Fibroblast of mammary gland (primary cell): ENCODE data around the gene ENTPD6.

ENCODE experiments used
- DNase-seq: peaks from one replicate; pipeline ENCODE4 v3.0.0-alpha.2; 2010; ENCODE audit warnings: low read depth
- H3K4me3 ChIP-seq: 2 replicates; pipeline ENCODE4 v1.5.1; 2011; ENCODE audit warnings: low read depth, mild to moderate bottlenecking, low read length, moderate library complexity; ENCODE audit not compliant: control insufficient read depth
- TF ChIP-seq, protein P1 (sequence below): conservative IDR thresholded peaks from 2 replicates; pipeline ENCODE4 v1.5.1; 2011; ENCODE audit warnings: low read depth, low read length, inconsistent platforms; ENCODE audit not compliant: control insufficient read depth, insufficient read depth

ENTPD6 gene

DNA sequence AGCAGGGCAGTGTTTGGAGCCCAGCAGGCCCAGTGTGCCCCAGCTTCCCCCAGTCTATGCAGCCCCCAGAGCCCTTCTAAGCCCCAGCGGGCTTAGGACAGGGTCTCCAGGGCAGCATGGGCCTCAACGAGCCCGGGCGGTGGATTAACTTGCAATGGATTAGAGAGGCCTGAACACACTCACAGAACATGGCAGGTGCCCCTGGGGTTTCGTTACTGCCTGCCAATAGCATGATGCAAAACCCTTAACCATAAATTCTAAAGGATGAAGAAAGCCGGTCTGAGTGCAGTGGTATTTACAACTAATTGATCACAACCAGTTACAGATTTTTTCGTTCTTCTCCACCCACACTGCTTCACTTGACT lies 18.9 kb downstream of the ENTPD6 start:
- TF ChIP-seq, protein P1, sequence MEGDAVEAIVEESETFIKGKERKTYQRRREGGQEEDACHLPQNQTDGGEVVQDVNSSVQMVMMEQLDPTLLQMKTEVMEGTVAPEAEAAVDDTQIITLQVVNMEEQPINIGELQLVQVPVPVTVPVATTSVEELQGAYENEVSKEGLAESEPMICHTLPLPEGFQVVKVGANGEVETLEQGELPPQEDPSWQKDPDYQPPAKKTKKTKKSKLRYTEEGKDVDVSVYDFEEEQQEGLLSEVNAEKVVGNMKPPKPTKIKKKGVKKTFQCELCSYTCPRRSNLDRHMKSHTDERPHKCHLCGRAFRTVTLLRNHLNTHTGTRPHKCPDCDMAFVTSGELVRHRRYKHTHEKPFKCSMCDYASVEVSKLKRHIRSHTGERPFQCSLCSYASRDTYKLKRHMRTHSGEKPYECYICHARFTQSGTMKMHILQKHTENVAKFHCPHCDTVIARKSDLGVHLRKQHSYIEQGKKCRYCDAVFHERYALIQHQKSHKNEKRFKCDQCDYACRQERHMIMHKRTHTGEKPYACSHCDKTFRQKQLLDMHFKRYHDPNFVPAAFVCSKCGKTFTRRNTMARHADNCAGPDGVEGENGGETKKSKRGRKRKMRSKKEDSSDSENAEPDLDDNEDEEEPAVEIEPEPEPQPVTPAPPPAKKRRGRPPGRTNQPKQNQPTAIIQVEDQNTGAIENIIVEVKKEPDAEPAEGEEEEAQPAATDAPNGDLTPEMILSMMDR = no peak
- DNase-seq = no peak
- H3K4me3 ChIP-seq = no peak overlapping the region

DNA sequence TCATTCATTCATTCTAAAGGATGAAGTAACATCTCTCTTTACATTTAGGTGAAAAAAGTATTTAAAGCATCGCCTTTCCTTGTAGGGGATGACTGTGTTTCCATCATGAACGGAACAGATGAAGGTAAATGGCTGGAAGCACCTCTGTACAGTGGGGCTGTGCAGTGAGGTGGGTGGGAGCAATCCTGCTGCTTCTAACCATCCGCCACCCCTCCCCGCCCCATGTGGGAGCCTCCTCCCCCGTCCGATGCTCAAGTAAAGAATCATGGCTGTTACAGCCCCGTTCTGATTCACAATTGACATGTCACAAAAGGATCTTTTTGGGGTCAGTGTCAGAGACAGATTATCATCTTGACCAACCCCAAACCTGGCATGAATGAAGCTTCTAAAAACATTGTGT lies 19.3 kb downstream of the ENTPD6 start:
- H3K4me3 ChIP-seq = no peak overlapping the region
- TF ChIP-seq, protein P1 = no peak
- DNase-seq = no peak

DNA sequence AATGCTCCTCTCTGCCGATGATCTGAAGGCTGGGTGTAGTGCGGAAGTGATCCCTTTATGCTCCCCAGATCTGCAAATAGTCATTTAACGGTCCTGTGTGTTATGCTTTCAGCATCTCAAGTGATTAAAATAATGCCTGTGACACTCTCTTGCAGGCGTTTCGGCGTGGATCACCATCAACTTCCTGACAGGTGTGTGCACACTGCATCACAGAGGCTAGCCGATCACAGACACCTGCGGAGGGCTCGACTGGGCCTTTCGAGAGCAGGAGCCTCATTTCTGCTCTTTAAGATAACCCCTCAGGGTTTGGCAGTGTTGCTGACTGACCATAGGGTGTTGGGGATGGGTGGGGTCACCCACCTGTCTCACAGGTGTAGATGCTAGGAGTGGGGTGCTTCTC lies 20.0 kb downstream of the ENTPD6 start:
- TF ChIP-seq, protein P1 = no peak
- no peak for DNase-seq
- H3K4me3 ChIP-seq = no peak overlapping the region

DNA sequence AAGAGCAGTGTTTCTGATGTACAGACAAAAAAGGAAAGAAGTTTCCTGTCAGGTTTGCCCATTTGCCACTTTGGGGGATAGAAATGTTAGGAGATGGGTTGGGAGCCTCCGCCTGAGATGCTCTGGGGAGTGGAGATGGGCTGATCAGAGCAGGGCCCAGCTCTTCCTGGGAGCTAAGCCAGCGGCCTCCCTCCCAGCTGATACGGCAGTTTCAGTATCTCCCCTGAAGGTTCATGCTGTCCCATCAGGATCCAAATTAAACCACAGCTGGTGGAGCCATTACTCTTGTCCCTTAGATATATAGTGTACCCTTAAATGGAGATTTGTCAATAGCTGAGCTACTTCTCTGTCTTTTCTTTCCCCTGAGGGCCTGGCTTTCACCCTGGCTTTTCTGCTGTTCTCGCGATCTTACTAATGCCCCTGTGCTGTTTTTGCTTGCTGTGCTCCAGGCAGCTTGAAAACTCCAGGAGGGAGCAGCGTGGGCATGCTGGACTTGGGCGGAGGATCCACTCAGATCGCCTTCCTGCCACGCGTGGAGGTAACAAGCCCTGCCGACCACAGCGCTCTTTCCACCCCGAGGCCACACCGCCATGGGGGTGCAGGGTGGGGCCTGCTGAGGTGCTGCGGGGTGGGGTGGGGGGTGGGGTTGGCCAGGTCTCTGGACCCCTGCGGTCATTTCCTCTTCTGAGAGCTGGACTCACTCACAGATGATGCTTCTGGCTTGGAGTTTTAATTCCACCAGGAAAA lies 20.9 kb downstream of the ENTPD6 start:
- TF ChIP-seq, protein P1 = no peak
- H3K4me3 ChIP-seq = no peak overlapping the region
- DNase-seq = no peak

DNA sequence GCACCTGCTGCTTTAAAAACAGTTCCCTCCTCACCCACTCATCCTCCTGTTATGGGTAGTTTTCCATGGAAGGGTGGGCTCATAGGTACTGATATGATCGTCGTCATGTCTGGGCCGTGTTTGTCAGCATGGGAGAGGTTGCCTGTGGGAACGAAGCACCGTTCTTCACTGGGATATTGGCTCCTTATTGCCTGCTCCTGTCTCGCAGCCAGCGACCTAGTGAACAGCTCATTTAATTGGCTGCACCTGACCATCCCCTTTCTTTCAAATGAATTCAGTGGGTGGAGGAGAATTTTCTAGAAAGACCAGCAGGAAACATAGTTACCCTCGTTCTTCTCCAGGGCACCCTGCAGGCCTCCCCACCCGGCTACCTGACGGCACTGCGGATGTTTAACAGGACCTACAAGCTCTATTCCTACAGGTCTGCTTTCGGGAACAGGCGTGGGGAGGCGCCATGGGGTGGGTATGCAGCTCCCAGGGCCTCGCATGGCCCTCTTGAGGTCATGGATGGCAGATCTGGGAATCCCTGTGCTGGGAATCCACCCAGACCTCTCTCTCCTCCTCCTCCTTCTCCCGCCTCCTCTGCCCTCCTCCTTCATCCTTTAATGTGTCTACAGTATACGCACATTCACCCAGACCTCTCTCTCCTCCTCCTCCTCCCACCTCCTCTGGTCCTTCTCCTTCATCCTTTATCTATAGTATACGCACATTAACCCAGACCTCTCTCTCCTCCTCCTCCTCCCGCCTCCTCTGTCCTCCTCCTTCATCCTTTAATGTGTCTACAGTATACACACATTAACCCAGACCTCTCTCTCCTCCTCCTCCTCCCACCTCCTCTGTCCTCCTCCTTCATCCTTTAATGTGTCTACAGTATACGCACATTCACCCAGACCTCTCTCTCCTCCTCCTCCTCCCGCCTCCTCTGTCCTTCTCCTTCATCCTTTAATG lies 21.9 kb downstream of the ENTPD6 start:
- TF ChIP-seq, protein P1 = no peak
- no peak for DNase-seq
- no peak overlapping the region for H3K4me3 ChIP-seq

DNA sequence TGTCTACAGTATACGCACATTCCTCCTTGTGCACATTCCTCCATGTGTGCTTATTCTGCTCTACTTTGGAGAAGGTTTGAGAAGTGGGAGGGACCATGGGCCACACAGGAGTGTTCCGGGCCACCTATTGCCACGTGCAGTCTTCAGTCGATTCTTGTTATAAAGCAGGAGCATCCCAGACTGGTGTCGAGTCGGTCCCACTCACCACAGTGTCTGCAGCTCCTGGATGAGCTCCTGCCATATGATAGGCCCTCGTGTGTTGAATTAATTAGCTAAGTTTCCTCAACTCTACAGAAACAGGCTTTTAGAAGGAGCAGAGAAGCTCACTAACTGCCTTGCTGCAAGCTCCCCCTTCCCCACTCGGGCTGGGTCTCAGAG lies 22.6 kb downstream of the ENTPD6 start:
- no peak for DNase-seq
- no peak overlapping the region for H3K4me3 ChIP-seq
- TF ChIP-seq, protein P1 = no peak
